ENCODE results near the gene AUTS2.

Gene AUTS2

DNA sequence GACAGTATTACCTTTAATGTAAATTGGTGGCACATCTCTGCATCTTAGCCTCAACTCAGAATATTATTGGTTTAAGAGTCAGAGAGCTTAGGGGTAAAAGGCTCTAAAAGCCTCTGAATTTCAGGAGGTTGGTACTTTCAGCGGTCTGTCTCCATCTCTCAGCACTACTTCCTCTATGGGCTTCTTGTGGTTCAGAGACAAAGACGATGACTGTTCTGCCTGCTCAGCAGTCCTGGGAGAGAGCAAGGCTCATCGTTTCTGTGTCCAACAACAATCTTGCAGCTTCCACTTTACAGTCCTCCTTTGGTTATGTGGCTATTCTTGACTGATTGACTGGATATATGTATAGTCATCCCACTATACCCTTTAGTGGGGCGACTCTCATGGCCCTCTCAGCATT is 394.7 kb downstream of the AUTS2 start:
- no peak for DNase-seq (ENCODE audit: low read depth)

DNA sequence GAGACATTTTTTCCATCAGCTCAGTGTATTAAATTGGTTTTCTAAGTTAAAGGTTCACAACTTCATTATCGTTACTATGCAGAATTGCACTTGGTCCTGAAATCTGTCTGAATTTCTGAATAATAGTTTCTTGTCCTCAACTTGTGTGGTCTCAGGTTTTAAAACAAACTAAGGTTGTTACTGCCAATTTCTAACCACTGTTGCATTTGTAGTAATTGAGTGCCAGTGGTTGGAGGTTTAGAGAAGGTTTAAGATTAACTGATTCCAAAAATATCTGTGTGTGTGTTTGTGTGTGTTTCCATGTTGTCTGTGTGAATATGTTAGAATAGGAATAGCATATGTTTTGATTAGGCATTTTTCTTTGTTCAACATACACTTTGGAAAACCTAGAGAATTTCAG is 395.9 kb downstream of the AUTS2 start:
- DNase-seq (ENCODE audit: low read depth) = no peak

DNA sequence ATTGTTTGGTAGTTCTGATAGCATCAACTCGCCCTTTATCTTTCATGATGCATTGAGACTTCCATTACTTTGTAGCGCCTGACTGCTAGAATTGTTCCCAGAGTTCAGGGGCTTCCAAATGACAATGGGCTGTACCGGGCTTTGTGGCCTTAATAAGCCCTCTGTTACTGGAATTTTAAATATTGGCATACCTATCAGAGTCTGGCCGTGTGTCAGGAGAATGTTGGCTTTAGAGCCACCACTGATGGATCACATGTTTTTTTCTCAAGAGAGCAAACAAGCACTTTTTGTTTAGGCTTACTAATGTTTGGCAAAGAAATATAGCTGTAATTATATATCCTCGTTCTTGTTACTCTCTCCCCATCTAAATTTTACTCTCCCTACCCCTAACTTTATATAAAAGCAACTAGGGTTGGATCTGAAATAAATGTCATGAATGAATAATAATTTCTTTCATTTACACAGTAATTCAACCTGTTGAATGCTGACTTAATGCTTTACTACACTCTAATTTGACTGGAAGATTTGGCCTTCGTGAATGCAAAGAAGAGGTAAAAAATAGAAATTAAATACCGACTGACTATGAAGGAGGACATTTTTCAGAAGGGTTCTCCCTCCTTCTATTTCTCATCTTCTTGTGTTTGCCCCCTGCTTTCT is 396.7 kb downstream of the AUTS2 start:
- DNase-seq (ENCODE audit: low read depth) = no peak

DNA sequence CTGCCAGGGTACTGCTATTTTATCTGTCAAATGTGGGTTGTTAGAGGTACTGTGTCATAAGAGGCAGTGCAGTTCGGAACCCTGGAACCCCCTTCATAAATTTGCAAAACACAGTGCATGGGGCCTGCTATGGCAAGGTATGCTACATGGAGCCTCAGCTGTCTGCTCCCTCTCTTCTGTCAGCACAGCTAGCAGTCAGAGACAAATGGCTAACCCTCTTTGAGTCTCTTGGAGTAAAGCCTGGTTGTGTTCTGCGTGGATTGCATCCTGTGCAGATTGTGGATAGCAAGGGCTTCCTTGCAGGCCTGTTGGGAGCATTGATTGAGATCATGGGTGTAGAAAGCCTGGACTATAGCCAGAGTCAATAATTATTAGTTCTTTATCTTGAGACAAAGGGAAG is 397.8 kb downstream of the AUTS2 start:
- DNase-seq (ENCODE audit: low read depth) = no peak

DNA sequence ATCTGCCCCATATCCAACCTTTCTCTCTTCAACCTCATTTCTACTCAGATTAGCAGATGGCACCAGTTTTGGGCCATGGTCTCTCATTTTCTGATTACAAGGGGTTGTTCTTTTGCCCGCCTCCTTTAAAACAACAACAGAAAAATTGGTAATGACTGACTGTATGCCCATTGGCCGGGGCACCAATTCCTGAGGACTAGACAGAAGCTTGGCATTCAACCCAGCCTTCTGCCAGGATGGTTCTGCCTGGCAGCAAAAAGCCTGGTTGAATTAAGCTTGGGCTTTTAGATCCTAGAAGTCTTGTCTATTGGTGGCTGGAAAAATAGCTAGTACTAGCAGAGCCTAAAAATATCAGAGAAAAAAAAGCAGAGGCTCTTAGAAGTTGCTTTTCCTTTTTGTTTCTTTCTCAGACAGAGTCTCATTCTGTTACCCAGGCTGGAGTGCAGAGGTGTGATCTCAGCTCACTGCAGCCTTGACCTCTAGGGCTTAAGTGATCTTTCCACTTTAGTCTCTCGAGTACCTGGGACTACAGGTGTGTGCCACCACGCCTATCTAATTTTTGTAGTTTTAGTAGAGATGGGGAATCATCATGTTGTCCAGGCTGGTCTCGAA is 402.6 kb downstream of the AUTS2 start:
- no peak for DNase-seq (ENCODE audit: low read depth)

DNA sequence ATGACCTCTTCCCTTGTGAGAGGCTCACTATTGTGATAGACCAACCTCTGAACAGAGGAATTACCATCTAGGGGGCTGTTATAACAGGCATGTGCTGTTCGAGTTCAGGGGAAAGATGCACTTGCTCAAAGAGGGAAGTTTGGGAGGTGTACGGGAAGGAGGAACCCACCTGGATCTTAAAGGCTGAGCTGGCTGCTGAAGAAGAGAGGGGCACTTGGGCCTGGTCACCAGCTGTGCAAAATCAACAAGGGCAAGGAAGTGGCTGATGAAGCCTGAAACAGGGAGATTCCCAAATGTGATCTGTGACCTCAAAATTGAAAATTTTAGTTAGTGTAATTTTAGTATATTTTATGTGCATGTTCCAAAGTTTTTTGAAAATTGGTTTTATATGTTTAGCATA is 407.2 kb downstream of the AUTS2 start:
- DNase-seq (ENCODE audit: low read depth) = no peak

DNA sequence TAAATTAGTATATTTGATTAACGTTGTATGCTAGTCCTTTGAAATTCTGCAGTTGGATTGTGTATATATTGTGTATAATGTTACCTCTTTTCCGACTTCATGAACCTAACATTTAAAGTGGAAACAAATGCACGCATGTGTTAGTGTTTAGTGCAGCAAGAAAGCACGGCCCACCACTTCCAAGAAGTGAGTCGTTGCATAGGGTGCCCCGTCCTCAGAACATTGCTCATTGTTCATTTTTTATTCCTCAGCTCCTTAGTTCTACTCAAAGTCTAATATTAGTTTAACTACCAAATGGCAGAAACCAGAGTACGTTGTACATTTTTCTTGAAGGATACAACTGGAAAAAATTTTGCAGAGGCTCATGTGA is 407.6 kb downstream of the AUTS2 start:
- DNase-seq (ENCODE audit: low read depth) = no peak

DNA sequence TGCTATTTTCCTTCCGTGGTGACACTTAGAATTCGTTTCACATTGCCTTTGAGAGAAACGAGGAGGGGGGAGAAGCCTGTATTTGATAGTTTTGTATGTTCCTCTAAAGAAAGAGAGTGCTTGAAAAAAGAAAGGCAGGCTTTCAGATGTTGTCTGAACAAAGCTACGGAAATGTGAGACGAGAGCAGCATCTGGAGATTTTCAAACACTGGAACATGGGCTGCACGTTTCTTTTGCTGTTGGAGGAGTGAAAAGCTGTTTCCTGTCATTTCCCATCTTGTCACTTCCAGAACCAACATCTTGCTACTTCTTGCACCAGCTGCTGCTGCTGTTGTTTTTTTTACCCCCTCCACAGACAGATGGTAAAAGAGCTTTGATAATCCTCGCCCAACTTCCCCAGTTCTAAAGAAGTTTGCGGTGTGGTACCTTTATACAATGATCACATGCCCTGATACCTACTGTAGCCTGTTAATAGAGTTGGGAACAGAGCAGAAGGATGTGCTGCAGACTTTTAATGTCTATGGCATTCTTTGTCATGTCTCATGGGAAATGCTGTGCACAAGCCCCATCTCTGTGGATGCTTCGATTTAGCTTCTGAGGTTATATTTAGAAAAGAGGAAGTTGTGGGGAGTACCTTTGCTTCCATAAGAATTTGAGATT is 408.1 kb downstream of the AUTS2 start:
- no peak for DNase-seq (ENCODE audit: low read depth)

DNA sequence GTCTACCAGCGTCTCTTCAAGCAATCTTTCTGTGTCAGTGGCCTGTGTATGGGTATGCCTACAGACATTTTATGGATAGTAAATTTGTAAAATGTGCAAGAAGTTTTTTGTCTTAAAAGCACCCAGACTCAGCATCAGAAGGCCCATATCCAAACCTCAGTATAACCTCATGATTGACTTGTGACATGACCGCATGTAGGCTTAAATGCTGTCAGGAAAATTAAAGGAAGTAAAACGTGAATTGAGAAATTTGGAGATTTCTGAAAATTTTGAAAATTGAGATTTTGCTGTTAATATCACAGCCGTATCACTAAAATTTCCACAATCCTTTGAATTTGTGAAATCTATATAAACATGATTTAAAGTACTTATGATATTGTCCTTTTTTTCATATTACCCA is 410.2 kb downstream of the AUTS2 start:
- no peak for DNase-seq (ENCODE audit: low read depth)

DNA sequence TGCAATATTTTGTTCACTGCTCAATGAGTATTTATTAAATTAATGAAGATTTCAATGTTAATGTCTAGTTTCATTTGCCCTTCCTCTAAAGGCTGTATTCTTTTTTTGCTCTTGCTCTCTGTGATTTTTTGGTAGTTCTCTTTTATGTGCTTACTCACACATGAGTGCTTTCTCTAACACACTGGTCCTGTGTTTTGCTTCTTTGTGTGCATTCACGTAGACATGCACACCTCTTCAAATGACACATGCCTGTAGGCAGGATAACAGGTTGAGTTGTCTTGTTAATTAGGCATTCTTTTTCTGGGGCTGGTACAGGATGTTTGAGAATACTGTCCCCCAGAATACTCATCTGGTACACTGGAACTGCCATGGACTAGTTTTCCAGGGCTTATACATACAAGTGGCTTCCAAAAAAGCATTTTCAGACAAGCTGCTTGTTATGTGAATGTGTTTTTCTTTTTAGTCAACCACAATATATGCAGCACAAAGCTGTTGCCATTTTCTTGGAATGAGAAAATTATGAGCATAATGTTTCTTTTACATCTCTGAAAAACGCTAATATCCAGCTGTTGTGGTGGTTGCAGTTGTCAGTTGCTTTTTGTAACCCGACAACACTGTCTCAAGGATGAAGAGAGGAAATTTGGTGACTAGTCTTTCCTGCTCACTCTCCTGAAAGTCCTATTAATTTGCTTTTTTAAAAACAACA is 416.4 kb downstream of the AUTS2 start:
- no peak for DNase-seq (ENCODE audit: low read depth)

DNA sequence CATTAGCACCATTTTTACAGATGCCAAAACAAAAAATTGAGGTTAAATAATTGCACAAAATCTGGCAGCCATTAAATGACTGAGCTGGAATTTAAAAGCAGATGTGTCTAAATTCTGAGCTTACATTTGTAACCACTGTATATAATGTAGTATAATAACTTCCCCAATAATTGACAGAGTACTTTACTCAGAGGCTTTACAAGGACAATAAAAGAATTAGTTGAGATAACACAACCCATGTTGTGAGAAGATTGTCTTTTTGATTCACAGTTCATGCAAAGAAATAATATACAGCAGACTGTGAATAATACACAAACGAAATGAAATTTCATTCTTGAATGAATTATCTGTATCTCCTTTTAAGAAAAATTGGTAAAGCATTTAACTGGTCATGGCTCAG is 417.1 kb downstream of the AUTS2 start:
- no peak for DNase-seq (ENCODE audit: low read depth)

DNA sequence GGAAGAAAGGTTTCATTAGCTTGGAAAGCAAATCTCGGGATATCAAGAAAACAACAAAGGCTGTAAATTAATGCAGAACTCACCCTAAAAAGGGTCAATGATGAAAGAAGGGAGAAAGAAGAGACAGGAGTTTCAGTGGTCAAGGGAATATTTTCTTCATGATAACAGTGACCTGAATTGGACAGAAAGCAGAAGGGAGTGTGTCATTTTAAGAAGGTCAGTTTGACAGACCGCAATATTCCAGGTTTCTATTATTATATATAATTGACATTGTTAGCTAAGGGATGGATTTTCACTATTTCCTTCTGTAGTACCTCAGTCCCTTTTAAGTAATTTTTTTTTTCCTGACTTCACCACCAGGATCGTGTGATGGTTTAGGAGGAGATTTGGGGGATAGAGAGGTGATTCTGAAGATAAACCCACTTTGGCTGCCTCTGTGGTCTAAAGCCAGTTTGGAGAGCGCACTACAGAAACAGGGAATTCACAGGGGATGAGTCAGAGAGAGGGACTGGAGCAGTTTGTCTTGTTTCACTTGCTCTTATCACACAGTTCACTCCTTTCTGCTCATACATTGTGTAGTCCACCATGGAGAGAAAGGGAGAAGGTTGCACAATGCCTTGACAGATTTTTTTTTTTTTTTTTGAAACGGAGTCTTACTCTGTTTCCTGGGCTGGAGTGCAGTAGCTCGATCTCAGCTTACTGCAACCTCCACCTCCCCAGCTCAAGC is 417.9 kb downstream of the AUTS2 start:
- DNase-seq (ENCODE audit: low read depth) = no peak

DNA sequence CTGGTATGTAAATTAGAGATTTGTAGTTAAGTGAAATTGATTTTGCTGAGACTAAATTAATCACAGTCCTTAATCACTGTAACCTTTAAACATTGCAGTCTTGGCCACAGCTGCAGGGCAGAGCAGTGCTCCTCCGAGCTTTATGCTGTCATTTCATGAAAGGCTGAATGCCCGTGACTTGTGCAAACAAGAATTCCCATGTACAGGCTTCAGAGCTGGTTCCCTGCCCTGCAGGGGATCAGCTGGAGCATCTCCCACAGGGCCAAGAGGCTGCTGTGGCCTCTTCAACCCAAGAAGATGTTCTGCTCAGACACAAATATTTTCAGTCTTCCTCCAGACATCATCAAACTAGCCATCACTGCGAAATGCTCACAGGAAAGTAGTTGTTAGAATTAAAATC is 419.1 kb downstream of the AUTS2 start:
- no peak for DNase-seq (ENCODE audit: low read depth)

DNA sequence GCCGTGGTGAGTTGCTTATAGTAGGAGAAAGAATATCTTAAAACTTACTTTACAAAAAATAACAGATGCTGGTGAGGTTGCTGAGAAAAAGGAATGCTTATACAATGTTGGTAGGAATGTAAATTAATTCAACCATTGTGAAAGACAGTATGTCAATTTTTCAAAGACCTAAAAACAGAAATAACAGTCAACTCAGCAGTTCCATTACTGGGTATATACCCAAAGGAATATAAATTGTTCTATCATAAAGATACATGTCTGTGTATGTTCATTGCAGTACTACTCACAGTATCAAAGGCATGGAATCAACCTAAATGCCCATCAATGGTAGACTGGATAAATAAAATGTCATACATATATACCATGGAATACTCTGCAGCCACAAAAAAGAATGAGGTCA is 420.4 kb downstream of the AUTS2 start:
- DNase-seq (ENCODE audit: low read depth) = no peak

DNA sequence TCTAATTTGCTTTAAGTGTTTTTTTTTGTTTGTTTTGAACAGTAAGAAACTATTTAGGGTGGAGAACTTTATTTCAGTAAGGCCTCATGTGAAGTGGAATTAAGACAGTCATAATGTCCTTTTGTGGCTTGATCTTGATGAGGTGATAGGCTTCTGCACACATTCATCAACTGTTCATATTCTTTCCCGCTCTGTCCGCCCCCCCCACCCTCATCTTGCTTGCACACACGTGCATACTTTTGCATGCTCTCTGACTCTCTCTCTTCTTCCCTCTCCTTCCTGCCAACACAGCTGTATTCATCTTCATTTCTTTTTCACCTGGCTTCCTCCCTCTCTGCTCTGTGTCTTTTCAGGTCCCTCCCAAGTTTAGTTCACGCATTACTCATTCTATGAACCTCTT is 429.6 kb downstream of the AUTS2 start:
- DNase-seq (ENCODE audit: low read depth) = no peak

DNA sequence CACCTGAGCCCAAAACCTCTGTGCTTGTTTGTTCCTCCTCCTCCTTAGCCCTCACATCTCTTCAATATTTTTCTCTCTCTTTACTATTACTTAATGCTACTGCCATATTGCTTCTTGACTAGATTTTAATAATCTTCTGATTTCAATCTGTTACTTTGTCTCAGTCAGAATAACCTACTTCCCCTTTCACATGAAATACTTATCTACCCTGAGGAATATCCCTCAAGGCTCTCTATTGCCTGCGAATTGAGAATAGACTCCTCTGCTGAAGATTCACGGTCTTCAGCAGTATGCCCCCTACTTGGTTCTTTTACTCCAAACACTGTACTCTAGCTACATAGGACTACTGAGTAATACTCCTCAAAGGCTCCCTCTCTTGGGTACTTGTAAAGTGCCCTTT is 430.3 kb downstream of the AUTS2 start:
- no peak for DNase-seq (ENCODE audit: low read depth)

DNA sequence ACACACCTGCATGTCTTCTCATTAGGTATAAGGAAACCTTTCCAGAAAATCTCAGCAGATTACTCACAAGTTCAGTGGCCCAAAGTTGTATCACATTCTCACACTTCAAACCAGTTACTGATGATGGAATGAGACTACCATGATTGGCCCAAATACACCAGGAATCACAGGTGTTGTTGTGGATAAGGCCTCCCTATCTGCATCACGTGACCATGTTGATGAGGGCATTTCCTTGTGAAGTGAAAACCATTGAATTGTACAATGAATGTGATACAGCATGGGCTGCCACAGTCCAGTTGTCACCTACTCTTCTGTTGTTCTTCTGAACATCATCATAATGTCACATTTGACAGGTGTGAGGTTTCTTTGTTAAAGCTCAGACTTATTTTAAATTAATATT is 431.7 kb downstream of the AUTS2 start:
- no peak for DNase-seq (ENCODE audit: low read depth)

DNA sequence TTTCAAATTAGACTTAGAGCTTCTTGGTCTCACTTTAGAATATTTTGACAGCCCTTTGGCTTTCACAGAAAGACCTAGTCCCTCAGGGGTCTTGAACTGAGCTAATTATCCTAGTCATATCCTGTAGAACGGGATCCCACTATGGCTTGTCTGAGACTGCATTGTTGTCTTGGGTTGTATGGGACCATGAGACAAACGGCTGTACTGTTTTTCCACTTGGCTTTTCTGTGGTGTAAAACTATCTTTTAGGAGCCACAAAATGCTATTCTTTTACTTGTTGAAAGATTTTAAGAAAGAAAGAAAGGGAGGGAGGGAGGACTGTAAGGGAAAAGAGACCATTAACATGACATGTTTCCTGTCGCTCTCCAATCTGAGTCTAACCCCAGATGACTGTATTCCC is 432.5 kb downstream of the AUTS2 start:
- no peak for DNase-seq (ENCODE audit: low read depth)

DNA sequence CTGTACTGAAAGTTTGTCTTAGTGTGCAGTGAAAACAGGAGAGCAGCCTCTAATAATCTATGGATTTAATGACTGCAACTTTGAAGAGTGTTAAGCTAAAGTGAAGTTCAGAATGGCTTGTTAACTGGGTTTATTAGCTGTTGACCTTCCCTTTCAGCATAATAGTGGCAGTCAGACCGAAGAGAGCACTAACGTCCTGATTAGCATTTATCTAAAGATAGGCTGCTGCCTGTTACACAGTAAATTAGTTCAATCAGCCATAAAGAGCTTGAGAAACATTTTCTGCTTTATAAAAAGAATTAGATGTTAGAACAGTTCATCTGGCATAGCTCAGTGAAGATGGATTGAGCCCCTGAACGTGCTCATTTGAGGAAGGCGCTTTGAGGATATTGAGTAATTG is 433.0 kb downstream of the AUTS2 start:
- DNase-seq (ENCODE audit: low read depth) = no peak

DNA sequence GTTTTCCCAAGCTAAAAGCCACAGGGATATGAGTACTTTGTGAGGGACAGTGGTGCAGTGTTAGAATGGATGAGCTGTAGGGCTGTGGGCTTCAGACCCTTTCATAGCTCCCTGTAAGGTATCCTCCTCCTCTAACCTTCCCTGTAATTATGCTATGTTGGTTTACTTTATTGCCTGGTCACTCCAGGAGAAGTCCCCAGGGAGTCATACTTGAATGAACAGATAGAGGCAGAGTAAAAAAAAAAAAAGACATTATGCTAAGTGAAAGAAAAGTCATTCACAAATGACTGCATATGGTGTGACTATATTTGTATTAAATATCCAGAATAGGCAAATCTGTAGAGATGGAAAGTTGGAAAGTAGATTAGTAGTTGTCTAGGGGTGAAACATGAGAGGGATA is 434.4 kb downstream of the AUTS2 start:
- DNase-seq (ENCODE audit: low read depth) = no peak

DNA sequence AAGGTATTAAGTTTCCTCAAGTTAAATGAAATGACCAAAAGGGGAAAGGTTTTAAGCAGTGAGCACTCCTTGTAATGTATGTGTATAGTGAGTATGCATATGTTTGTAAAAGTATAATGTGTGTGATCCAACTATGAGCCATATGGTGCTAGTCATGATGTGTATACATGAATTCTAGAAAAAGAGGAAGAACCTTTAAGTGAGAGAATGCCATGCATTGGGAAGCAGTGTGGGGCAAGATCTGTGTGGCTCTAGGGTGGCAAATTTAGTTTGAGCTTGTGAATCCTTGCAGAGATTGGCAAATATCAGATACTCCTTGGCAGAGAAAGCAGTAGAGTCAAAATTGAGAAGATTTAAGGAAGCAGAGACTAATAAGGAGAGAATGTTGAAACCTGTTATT is 435.0 kb downstream of the AUTS2 start:
- no peak for DNase-seq (ENCODE audit: low read depth)

DNA sequence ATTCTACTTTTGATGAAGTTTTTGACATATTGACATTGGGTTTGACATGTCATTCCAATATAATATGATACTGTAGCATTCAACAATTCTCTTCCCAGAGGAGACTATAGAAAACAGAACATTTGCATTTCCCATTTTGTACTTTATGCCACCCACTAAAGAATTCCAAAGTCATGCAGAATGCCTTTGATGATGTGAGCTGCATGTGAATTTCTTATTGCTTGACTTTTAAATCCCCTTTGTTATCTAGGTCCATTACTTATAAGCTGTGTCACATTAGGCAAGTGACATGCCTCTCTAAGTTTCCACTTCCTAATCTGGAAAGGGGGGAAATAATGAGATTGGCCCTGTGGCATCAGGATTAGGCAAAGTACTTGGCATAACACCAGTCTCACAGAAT is 436.7 kb downstream of the AUTS2 start:
- DNase-seq (ENCODE audit: low read depth) = no peak

DNA sequence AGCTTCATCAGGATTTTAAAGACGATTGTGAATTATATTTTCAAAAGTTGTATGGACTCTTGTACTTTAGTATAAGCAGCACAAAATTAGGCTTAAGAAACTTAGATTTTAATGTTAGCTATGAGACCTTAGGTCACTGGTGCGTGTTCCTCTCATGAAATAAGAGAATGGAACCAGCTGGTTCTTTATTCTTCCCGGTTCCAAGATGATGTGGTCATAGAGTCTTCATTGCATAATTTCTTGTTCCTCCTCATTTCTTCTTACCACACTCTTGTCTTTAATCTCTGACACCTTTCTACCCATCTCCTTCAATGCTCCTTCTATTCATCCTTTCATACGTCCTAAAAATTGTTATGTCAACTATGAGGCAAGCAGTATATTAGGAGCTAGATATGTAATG is 437.2 kb downstream of the AUTS2 start:
- no peak for DNase-seq (ENCODE audit: low read depth)

All from stimulated activated CD8-positive, alpha-beta memory T cell treated with anti-CD3 and anti-CD28 coated beads, Interleukin-15, amount 100 ng/mL, for 24 hours (primary cell).